SK-N-SH treated with all-trans-retinoic acid at 6 μM for 48 hours (cell line): Measurements from ENCODE around the gene TMEM135.

Source experiments
- ATAC-seq: fragments of 200-7000 bp; cut with Tn5 transposase; 3 replicates; pipeline ENCODE4 v1.9.1; 2020; ENCODE audit warnings: mild to moderate bottlenecking, moderate library complexity
- ARNTL ChIP-seq: fragments of 450-650 bp; formaldehyde crosslinking; IDR thresholded peaks from 2 replicates; pipeline ENCODE4 v1.5.0; 2020; ENCODE audit warnings: low read depth, mild to moderate bottlenecking, moderate library complexity, borderline replicate concordance
- BACH2 ChIP-seq: fragments of 250-450 bp; sonication (Bioruptor Pico); IDR thresholded peaks from 2 replicates; pipeline ENCODE4 v1.9.0; 2021; ENCODE audit warnings: mild to moderate bottlenecking, borderline replicate concordance
- CREB5 ChIP-seq: fragments of 250-450 bp; sonication (Bioruptor Pico); IDR thresholded peaks from 2 replicates; pipeline ENCODE4 v1.5.1; 2020; ENCODE audit warnings: low read depth, mild to moderate bottlenecking, moderate library complexity
- CSRNP3 ChIP-seq: fragments of 250-450 bp; sonication (Bioruptor Pico); IDR thresholded peaks from 2 replicates; pipeline ENCODE4 v1.5.1; 2021; ENCODE audit warnings: mild to moderate bottlenecking, moderate library complexity
- GLIS3 ChIP-seq: fragments of 250-450 bp; sonication (Bioruptor Pico); IDR thresholded peaks from 2 replicates; pipeline ENCODE4 v1.5.0; 2020; ENCODE audit warnings: mild to moderate bottlenecking, moderate library complexity
- ISL1 ChIP-seq: fragments of 250-450 bp; sonication (Bioruptor Pico); IDR thresholded peaks from 2 replicates; pipeline ENCODE4 v2.1.2; 2022; ENCODE audit warnings: mild to moderate bottlenecking, moderate library complexity
- OSR1 ChIP-seq: fragments of 250-450 bp; sonication (Bioruptor Pico); IDR thresholded peaks from 2 replicates; pipeline ENCODE4 v1.8.0; 2022; ENCODE audit warnings: moderate library complexity, mild to moderate bottlenecking, inconsistent platforms
- PATZ1 ChIP-seq: fragments of 250-450 bp; sonication (Bioruptor Pico); IDR thresholded peaks from 2 replicates; pipeline ENCODE4 v1.8.0; 2020; ENCODE audit warnings: mild to moderate bottlenecking, moderate library complexity, borderline replicate concordance
- RARB ChIP-seq: fragments of 250-450 bp; sonication (Bioruptor Pico); IDR thresholded peaks from 2 replicates; pipeline ENCODE4 v1.8.0; 2021; ENCODE audit warnings: mild to moderate bottlenecking, moderate library complexity
- SNAI2 ChIP-seq: fragments of 250-450 bp; sonication (Bioruptor Pico); IDR thresholded peaks from 2 replicates; pipeline ENCODE4 v1.5.0; 2020; ENCODE audit warnings: mild to moderate bottlenecking, moderate library complexity
- TOX ChIP-seq: fragments of 250-450 bp; sonication (Bioruptor Pico); IDR thresholded peaks from 2 replicates; pipeline ENCODE4 v1.8.0; 2021; ENCODE audit warnings: mild to moderate bottlenecking, moderate library complexity, borderline replicate concordance
- TSHZ2 ChIP-seq: fragments of 250-450 bp; sonication (Bioruptor Pico); IDR thresholded peaks from 2 replicates; pipeline ENCODE4 v1.5.0; 2020; ENCODE audit warnings: mild to moderate bottlenecking, moderate library complexity
- ZFP3 ChIP-seq: fragments of 250-450 bp; sonication (Bioruptor Pico); IDR thresholded peaks from 2 replicates; pipeline ENCODE4 v1.5.0; 2020; ENCODE audit warnings: mild to moderate bottlenecking, moderate library complexity
- ZFP30 ChIP-seq: fragments of 450-650 bp; formaldehyde crosslinking; IDR thresholded peaks from 2 replicates; pipeline ENCODE4 v1.5.0; 2022; ENCODE audit warnings: mild to moderate bottlenecking, moderate library complexity
- ZNF565 ChIP-seq: fragments of 450-650 bp; formaldehyde crosslinking; conservative IDR thresholded peaks from 2 replicates; pipeline ENCODE4 v1.5.0; 2020; ENCODE audit warnings: low read depth, mild to moderate bottlenecking, moderate library complexity
- ZNF70 ChIP-seq: fragments of 450-650 bp; formaldehyde crosslinking; IDR thresholded peaks from 2 replicates; pipeline ENCODE4 v1.5.0; 2020; ENCODE audit warnings: mild to moderate bottlenecking, moderate library complexity
- ZNF8 ChIP-seq: fragments of 450-650 bp; formaldehyde crosslinking; IDR thresholded peaks from 2 replicates; pipeline ENCODE4 v1.5.0; 2020; ENCODE audit warnings: mild to moderate bottlenecking, moderate library complexity

TMEM135 gene

GRCh38 chr11:87290304-87290922 lies 252.7 kb downstream of the TMEM135 start:
- TF ChIP-seq ZNF70 (CRISPR knock-in tag): no peak
- no peak for TF ChIP-seq ARNTL (CRISPR knock-in tag)
- ATAC-seq: peak; percentile 65

GRCh38 chr11:87292598-87292997 lies 254.9 kb downstream of the TMEM135 start:
- TF ChIP-seq GLIS3 (no peak), PATZ1 (CRISPR knock-in tag) (no peak), ZNF565 (CRISPR knock-in tag) (no peak), ARNTL (CRISPR knock-in tag) (no peak), TOX (CRISPR knock-in tag) (no peak), ZFP30 (no peak), TSHZ2 (CRISPR knock-in tag) (no peak), ZNF8 (no peak), BACH2 (CRISPR knock-in tag) (no peak), ZFP3 (CRISPR knock-in tag) (no peak)
- ATAC-seq: no peak

GRCh38 chr11:87295237-87295636 lies 257.5 kb downstream of the TMEM135 start:
- TF ChIP-seq BACH2 (CRISPR knock-in tag) (no peak), CREB5 (no peak), ZNF8 (no peak)
- no peak for ATAC-seq

GRCh38 chr11:87296627-87297026 lies 258.9 kb downstream of the TMEM135 start:
- no peak for ATAC-seq
- TF ChIP-seq ZFP30 (no peak), ARNTL (CRISPR knock-in tag) (no peak), SNAI2 (CRISPR knock-in tag) (no peak), RARB (CRISPR knock-in tag) (no peak), ZNF565 (CRISPR knock-in tag) (no peak), GLIS3 (no peak), ZFP3 (CRISPR knock-in tag) (no peak), TSHZ2 (CRISPR knock-in tag) (no peak), TOX (CRISPR knock-in tag) (no peak), ISL1 (CRISPR knock-in tag) (no peak), CSRNP3 (CRISPR knock-in tag) (no peak), OSR1 (CRISPR knock-in tag) (no peak)
- TF ChIP-seq, all 23 proteins: peak for 0
